ENCODE results near the gene RALGPS1. TPM values are rescaled to one million over a fixed set of nuclear protein-coding genes. Genes with fewer than 3 reads are reported as not detected.

RALGPS1 gene
- total and polyA plus RNA-seq, 2 donors (not counting 1 experiment from before 2014, with no cell fraction given) = 19.7 to 39.9 TPM

DNA sequence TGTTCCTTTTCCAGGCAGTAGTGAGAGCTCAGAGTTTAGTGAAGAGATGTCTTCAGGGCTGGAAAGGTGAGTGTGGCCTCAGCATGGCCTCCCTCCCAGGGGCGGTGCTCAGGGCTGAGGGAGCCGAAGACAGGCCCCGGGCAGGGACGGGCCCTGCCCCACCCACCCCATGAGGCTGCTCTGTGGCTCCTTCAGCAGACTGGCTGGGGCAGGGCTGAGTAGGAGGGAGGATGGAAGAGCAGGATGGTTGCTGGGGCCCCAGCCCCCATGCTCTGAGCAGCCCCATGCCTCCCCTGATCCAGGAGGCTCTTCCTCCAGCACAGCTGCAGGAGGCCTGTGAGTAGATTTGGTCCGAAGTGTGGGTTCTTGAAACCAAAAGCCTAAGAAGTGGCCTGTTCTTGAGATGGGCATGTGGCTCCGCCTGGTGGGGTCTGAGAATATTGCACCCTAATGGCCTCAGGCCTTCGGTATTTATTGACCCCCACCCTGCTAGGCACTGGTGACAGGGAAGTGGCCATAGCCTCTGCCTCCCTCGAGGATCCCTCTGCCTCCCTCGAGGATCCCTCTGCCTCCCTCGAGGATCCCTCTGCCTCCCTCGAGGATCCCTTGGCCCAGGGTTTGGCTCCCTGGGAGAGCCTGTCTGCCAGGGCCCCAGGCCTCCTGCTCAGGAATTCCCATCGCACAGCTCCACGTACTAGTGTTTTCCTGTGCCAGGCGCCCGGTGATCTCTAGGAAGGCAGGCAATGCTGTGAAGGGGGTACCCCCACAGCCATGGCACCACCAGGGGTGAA lies 284.6 kb downstream of the RALGPS1 start:
- 44% methylated on average over 10 of the region's 15 CpGs for WGBS (ENCODE audit: insufficient coverage)
- ATAC-seq (ENCODE audit: low read depth) (peak; percentile 89), DNase-seq (peak; percentile 85)
- Mint-ChIP-seq H3K4me3 (no peak overlapping the region), H3K9me3 (ENCODE audit: insufficient read depth) (no peaks in the 10 kb centered on the region), H3K4me1 (peaks cover 2% of the 10 kb centered on the region), H3K27me3 (no peaks in the 10 kb centered on the region), H3K27ac (no peak overlapping the region)
- no peak overlapping the region for H3K4me3 ChIP-seq (ENCODE audit: control extremely low read depth in 1 of 5, extremely low read depth in 1 of 5, insufficient read depth in 1 of 5, low read depth in 2 of 5, low read length in 4 of 5)
- peaks cover 0 to 13% of the 10 kb centered on the region in 2 experiments for H3K36me3 ChIP-seq (replicated peaks in 1 of 2; ENCODE audit: control extremely low read depth in 1 of 2, control insufficient read depth in 1 of 2, extremely low read depth in 1 of 2, insufficient read depth in 2 of 2, low read length in 1 of 2)
- no peaks in the 10 kb centered on the region for H3K9me3 ChIP-seq (ENCODE audit: control extremely low read depth in 1 of 3, control insufficient read depth in 2 of 3, insufficient read depth in 1 of 3, low read length in 2 of 3)
- H3K4me2 ChIP-seq (replicated peaks; ENCODE audit: low read depth, low read length, poor library complexity, severe bottlenecking) = peak overlapping the region; percentile 30
- ChIA-PET CTCF (interaction anchor here (0.6 to 10.6 kb wide), 14 partner anchors 47 to 296 kb away, joined by 3 to 217 read pairs (median 4); no protein-coding TSS in a partner anchor), POLR2A (interaction anchor here (0.9 kb wide), 1 partner anchor 258 kb away, joined by 3 read pairs; no protein-coding TSS in a partner anchor)
- H3K9ac ChIP-seq (ENCODE audit: low read length) = no peak overlapping the region
- H3K27me3 ChIP-seq (replicated peaks in 1 of 4; ENCODE audit: control extremely low read depth in 1 of 4, control insufficient read depth in 3 of 4, insufficient read depth in 4 of 4, low read length in 3 of 4) = no peaks in the 10 kb centered on the region
- H2AFZ ChIP-seq (ENCODE audit: insufficient read depth, low read depth, low read length, poor library complexity, severe bottlenecking) = peak overlapping the region; percentile 13
- H3K27ac ChIP-seq (ENCODE audit: low read length in 2 of 2) = no peak overlapping the region
- TF ChIP-seq, protein P1, sequence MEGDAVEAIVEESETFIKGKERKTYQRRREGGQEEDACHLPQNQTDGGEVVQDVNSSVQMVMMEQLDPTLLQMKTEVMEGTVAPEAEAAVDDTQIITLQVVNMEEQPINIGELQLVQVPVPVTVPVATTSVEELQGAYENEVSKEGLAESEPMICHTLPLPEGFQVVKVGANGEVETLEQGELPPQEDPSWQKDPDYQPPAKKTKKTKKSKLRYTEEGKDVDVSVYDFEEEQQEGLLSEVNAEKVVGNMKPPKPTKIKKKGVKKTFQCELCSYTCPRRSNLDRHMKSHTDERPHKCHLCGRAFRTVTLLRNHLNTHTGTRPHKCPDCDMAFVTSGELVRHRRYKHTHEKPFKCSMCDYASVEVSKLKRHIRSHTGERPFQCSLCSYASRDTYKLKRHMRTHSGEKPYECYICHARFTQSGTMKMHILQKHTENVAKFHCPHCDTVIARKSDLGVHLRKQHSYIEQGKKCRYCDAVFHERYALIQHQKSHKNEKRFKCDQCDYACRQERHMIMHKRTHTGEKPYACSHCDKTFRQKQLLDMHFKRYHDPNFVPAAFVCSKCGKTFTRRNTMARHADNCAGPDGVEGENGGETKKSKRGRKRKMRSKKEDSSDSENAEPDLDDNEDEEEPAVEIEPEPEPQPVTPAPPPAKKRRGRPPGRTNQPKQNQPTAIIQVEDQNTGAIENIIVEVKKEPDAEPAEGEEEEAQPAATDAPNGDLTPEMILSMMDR (IDR thresholded peaks at IDR 0.05) = peak; percentile 91
- TF ChIP-seq EZH2 (IDR thresholded peaks at IDR 0.05; ENCODE audit: borderline replicate concordance, insufficient read depth, low read depth, low read length, poor library complexity, severe bottlenecking) = no peak
- H3K4me1 ChIP-seq (ENCODE audit: control insufficient read depth in 2 of 2, insufficient read depth in 2 of 2, low read length in 2 of 2) = peaks cover 0 to 6% of the 10 kb centered on the region in 2 donors
- H3K79me2 ChIP-seq (ENCODE audit: control insufficient read depth, insufficient read depth, low read length) = no peaks in the 10 kb centered on the region
- H4K20me1 ChIP-seq (ENCODE audit: control insufficient read depth, insufficient read depth, low read length, poor library complexity, severe bottlenecking) = peaks cover 3% of the 10 kb centered on the region
- intact Hi-C loops (cut with micrococcal nuclease) = loop anchor here (1.0 to 5.0 kb wide), 3 partner anchors 46 to 214 kb away; no protein-coding TSS in a partner anchor

All from B cell (primary cell).